ENCODE measurements around the gene SOCS3.

- TF ChIP-seq POLR2A (IDR thresholded peaks at IDR 0.05; ENCODE audit: extremely low read depth, insufficient read length) (no peak), CTCF (IDR thresholded peaks at IDR 0.05; ENCODE audit: low read depth, low read length) (no peak)
Observed at GRCh38 chr17:78406920-78407319, 47.0 kb upstream of the SOCS3 start.

All from NB4 (cell line).